ENCODE measurements around the gene PRRT1B. TPM values are rescaled to one million over a fixed set of nuclear protein-coding genes. Genes with fewer than 3 reads are reported as not detected.

Gene PRRT1B
- total and polyA plus RNA-seq, 2 of the 4 experiments (the other 2 are of a cell fraction), result not detected

DNA sequence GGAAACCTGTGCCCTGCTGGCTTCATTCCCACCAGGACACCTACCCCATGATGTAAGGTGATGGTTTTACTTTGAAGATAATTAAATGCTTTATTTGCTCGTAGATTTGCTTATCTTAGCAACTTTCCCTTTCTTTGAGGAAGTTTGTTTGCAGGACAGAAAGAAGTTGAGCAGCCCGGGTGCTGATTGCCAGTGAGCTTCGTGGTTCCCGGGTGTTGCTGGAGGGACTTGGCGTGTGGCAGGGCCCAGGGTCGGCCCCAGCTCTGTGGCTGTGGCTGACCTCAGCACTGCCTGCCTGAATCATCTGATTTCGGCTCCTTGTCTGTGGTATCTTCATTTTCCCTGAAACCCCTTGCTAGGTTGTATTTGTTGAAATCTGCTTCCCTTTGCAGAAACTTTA is 33.9 kb upstream of the PRRT1B start:
- TF ChIP-seq CEBPB (IDR thresholded peaks at IDR 0.05; ENCODE audit: low read depth, low read length) (no peak), MAZ (IDR thresholded peaks at IDR 0.05; ENCODE audit: borderline replicate concordance, low read depth, low read length) (no peak), CHD1 (IDR thresholded peaks at IDR 0.05; ENCODE audit: low read depth, low read length) (no peak), RFX5 (IDR thresholded peaks at IDR 0.05; ENCODE audit: low read depth, low read length) (no peak), MAFK (IDR thresholded peaks at IDR 0.05; ENCODE audit: low read depth, low read length) (no peak), MXI1 (IDR thresholded peaks at IDR 0.05; ENCODE audit: borderline replicate concordance, low read depth, low read length) (no peak), NFE2L2 (IDR thresholded peaks at IDR 0.05; ENCODE audit: low read depth, low read length) (no peak), FOS (IDR thresholded peaks at IDR 0.05; ENCODE audit: low read depth, low read length) (no peak), RAD21 (IDR thresholded peaks at IDR 0.05; ENCODE audit: low read length) (no peak), BHLHE40 (IDR thresholded peaks at IDR 0.05; ENCODE audit: low read depth, low read length) (no peak), POLR2A (IDR thresholded peaks at IDR 0.05; ENCODE audit: low read depth, low read length) (no peak)
- TF ChIP-seq, protein P1, sequence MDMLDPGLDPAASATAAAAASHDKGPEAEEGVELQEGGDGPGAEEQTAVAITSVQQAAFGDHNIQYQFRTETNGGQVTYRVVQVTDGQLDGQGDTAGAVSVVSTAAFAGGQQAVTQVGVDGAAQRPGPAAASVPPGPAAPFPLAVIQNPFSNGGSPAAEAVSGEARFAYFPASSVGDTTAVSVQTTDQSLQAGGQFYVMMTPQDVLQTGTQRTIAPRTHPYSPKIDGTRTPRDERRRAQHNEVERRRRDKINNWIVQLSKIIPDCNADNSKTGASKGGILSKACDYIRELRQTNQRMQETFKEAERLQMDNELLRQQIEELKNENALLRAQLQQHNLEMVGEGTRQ (IDR thresholded peaks at IDR 0.05; ENCODE audit: low read depth, low read length), result no peak
- TF ChIP-seq, protein P2, sequence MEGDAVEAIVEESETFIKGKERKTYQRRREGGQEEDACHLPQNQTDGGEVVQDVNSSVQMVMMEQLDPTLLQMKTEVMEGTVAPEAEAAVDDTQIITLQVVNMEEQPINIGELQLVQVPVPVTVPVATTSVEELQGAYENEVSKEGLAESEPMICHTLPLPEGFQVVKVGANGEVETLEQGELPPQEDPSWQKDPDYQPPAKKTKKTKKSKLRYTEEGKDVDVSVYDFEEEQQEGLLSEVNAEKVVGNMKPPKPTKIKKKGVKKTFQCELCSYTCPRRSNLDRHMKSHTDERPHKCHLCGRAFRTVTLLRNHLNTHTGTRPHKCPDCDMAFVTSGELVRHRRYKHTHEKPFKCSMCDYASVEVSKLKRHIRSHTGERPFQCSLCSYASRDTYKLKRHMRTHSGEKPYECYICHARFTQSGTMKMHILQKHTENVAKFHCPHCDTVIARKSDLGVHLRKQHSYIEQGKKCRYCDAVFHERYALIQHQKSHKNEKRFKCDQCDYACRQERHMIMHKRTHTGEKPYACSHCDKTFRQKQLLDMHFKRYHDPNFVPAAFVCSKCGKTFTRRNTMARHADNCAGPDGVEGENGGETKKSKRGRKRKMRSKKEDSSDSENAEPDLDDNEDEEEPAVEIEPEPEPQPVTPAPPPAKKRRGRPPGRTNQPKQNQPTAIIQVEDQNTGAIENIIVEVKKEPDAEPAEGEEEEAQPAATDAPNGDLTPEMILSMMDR (conservative IDR thresholded peaks at IDR 0.05; ENCODE audit: low read depth, low read length), result no peak
- TF ChIP-seq, protein P3, sequence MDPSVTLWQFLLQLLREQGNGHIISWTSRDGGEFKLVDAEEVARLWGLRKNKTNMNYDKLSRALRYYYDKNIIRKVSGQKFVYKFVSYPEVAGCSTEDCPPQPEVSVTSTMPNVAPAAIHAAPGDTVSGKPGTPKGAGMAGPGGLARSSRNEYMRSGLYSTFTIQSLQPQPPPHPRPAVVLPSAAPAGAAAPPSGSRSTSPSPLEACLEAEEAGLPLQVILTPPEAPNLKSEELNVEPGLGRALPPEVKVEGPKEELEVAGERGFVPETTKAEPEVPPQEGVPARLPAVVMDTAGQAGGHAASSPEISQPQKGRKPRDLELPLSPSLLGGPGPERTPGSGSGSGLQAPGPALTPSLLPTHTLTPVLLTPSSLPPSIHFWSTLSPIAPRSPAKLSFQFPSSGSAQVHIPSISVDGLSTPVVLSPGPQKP (IDR thresholded peaks at IDR 0.05; ENCODE audit: borderline replicate concordance, low read depth, low read length), result no peak
- DNase-seq, result no peak
- no peak overlapping the region for H3K23ac ChIP-seq (ENCODE audit: low read depth, low read length)
- in situ Hi-C loops (cut with MboI; ENCODE audit: low sequenced_read_pairs), result no loop called here
- H2BK20ac ChIP-seq (ENCODE audit: low read depth, low read length), result no peak overlapping the region
- H2BK5ac ChIP-seq (ENCODE audit: low read depth, low read length, poor library complexity, severe bottlenecking), result no peak overlapping the region
- no peak overlapping the region for H3K9ac ChIP-seq (ENCODE audit: low read depth, low read length)
- ChIA-PET CTCF (no interaction called here), POLR2A (ENCODE audit: unreplicated experiment) (no interaction called here)
- no TSS peak for BruUV-seq (replicated peaks)
- intact Hi-C loops (cut with micrococcal nuclease), result no loop called here
- 0 out of 2 replicates have a peak, but pooled peaks cover 6% of the 10 kb centered on the region for H3K9me1 ChIP-seq (ENCODE audit: insufficient read depth, low read length)
- no peak overlapping the region for H2BK120ac ChIP-seq (ENCODE audit: low read depth, low read length)
- H3K4me1 ChIP-seq (ENCODE audit: control insufficient read depth, insufficient read depth, low read length), result no peaks in the 10 kb centered on the region
- no peak overlapping the region for H2AK5ac ChIP-seq (ENCODE audit: low read depth, low read length)
- H3K56ac ChIP-seq (ENCODE audit: extremely low read depth, insufficient read depth, low read length), result no peak overlapping the region
- H3K36me3 ChIP-seq (ENCODE audit: control insufficient read depth, insufficient read depth, low read length), result peaks cover 65% of the 10 kb centered on the region
- no peak overlapping the region for H3K14ac ChIP-seq (replicated peaks; ENCODE audit: low read depth, low read length)
- peaks cover 0 to 9% of the 10 kb centered on the region in 2 experiments; a peak in 2 of 4 replicates for H3K79me1 ChIP-seq (ENCODE audit: low read depth in 1 of 2, low read length in 2 of 2)
- H3K4ac ChIP-seq (ENCODE audit: low read depth, low read length), result no peak overlapping the region
- H2BK15ac ChIP-seq (ENCODE audit: low read depth, low read length), result no peak overlapping the region
- dilution Hi-C loops (cut with HindIII; ENCODE audit: low sequenced_read_pairs, unreplicated experiment), result no loop called here
- no peaks in the 10 kb centered on the region for H4K20me1 ChIP-seq (ENCODE audit: insufficient read depth, low read length)
- H4K91ac ChIP-seq (ENCODE audit: insufficient read depth, low read depth, low read length), result no peak overlapping the region
- no peak overlapping the region for H4K5ac ChIP-seq (ENCODE audit: low read depth, low read length)
- H2AFZ ChIP-seq (replicated peaks; ENCODE audit: low read length, poor library complexity), result no peak overlapping the region
- ATAC-seq (ENCODE audit: low read depth), result no peak
- H3K27ac ChIP-seq (ENCODE audit: insufficient read depth, low read length), result no peak overlapping the region
- no peak overlapping the region for H4K8ac ChIP-seq (ENCODE audit: low read depth in 2 of 2, low read length in 2 of 2)
- H2AK9ac ChIP-seq (replicated peaks; ENCODE audit: low read depth, low read length, poor library complexity), result no peak overlapping the region
- 90% methylated on average over 5 of the region's 7 CpGs; no CpG with 5 or more reads in 1 of the 2 experiments for WGBS, 2 experiments (ENCODE audit: extremely low coverage in 2 of 2, insufficient read length in 1 of 2)
- no peaks in the 10 kb centered on the region for H3K9me3 ChIP-seq (ENCODE audit: control insufficient read depth, insufficient read depth, low read length)
- no peak overlapping the region for H3K4me2 ChIP-seq (ENCODE audit: low read depth, low read length)
- H3K18ac ChIP-seq (ENCODE audit: low read depth, low read length), result no peak overlapping the region
- H3K4me3 ChIP-seq (ENCODE audit: insufficient read depth, low read depth, low read length), result no peak overlapping the region
- no peaks in the 10 kb centered on the region for H3K27me3 ChIP-seq (ENCODE audit: control insufficient read depth, insufficient read depth, low read length)

All from IMR-90 (cell line).